ENCODE data around the gene ANKLE2.

The ANKLE2 gene

GRCh38 chr12:132746613-132747012 lies 15.0 kb downstream of the ANKLE2 start:
- DNase-seq (ENCODE audit: low read depth): no peak

GRCh38 chr12:132743831-132744230 lies 17.8 kb downstream of the ANKLE2 start:
- no peak for DNase-seq (ENCODE audit: low read depth)

- DNase-seq (ENCODE audit: low read depth): no peak
These were observed 20.0 kb downstream of the ANKLE2 start for GRCh38 chr12:132741620-132742019.

GRCh38 chr12:132740652-132741051 lies 21.0 kb downstream of the ANKLE2 start:
- DNase-seq (ENCODE audit: low read depth): no peak

- no peak for DNase-seq (ENCODE audit: low read depth)
These were observed 21.4 kb downstream of the ANKLE2 start for GRCh38 chr12:132740313-132740646.

GRCh38 chr12:132739600-132740312 lies 21.9 kb downstream of the ANKLE2 start:
- no peak for DNase-seq (ENCODE audit: low read depth)

GRCh38 chr12:132736913-132737312 lies 24.7 kb downstream of the ANKLE2 start:
- no peak for DNase-seq (ENCODE audit: low read depth)

GRCh38 chr12:132736378-132736777 lies 25.3 kb downstream of the ANKLE2 start:
- DNase-seq (ENCODE audit: low read depth): no peak

- DNase-seq (ENCODE audit: low read depth): no peak
These were observed 26.1 kb downstream of the ANKLE2 start for GRCh38 chr12:132735496-132735895.

- no peak for DNase-seq (ENCODE audit: low read depth)
These were observed 27.4 kb downstream of the ANKLE2 start for GRCh38 chr12:132734206-132734605.

GRCh38 chr12:132731574-132731973 lies 30.1 kb downstream of the ANKLE2 start:
- no peak for DNase-seq (ENCODE audit: low read depth)

- no peak for DNase-seq (ENCODE audit: low read depth)
These were observed 31.3 kb downstream of the ANKLE2 start for GRCh38 chr12:132730353-132730752.

- no peak for DNase-seq (ENCODE audit: low read depth)
These were observed 31.9 kb downstream of the ANKLE2 start for GRCh38 chr12:132729541-132730320.

GRCh38 chr12:132728502-132728901 lies 33.1 kb downstream of the ANKLE2 start:
- DNase-seq (ENCODE audit: low read depth): no peak

- DNase-seq (ENCODE audit: low read depth): no peak
These were observed 34.4 kb downstream of the ANKLE2 start for GRCh38 chr12:132727091-132727794.

GRCh38 chr12:132726386-132726785 lies 35.2 kb downstream of the ANKLE2 start:
- no peak for DNase-seq (ENCODE audit: low read depth)

- no peak for DNase-seq (ENCODE audit: low read depth)
These were observed 37.0 kb downstream of the ANKLE2 start for GRCh38 chr12:132724506-132725241.

GRCh38 chr12:132723764-132724140 lies 37.9 kb downstream of the ANKLE2 start:
- DNase-seq (ENCODE audit: low read depth): no peak

- DNase-seq (ENCODE audit: low read depth): no peak
These were observed 38.4 kb downstream of the ANKLE2 start for GRCh38 chr12:132723015-132723763.

GRCh38 chr12:132720606-132721345 lies 40.9 kb downstream of the ANKLE2 start:
- DNase-seq (ENCODE audit: low read depth): no peak

- DNase-seq (ENCODE audit: low read depth): no peak
These were observed 41.7 kb downstream of the ANKLE2 start for GRCh38 chr12:132719954-132720324.

Data from activated T-helper 9 cell treated with anti-CD3 and anti-CD28 coated beads, Interleukin-2, amount 50 U/mL, for 16 hours (primary cell).